Activated T-helper 2 cell treated with anti-CD3 and anti-CD28 coated beads, Interferon-gamma antibody, Interleukin-2, Interleukin-4, amounts not matched to agents 10 μg/mL and 5 μg/mL and 100 μg/mL, durations not matched to agents 14 hours and 24 hours and 36 hours (primary cell): ENCODE data around the gene WFDC10A. TPM values are rescaled to one million over a fixed set of nuclear protein-coding genes. Genes with fewer than 3 reads are reported as not detected.
"Not testable (repeated sequence)": the region's sequence is repeated elsewhere in the genome, so short reads cannot be mapped to it uniquely, and the experiment has no call there.

ENCODE experiments used
- DNase-seq: peaks from one replicate; pipeline ENCODE4 v3.0.0; 2021; ENCODE audit warnings: low spot score
- H3K27ac Mint-ChIP-seq: one replicate; pipeline ENCODE4 v1.8.0; 2021; ENCODE audit warnings: mixed read lengths
- H3K27me3 Mint-ChIP-seq: one replicate; pipeline ENCODE4 v1.8.0; 2021; ENCODE audit warnings: low read depth, mixed read lengths
- H3K36me3 Mint-ChIP-seq: one replicate; pipeline ENCODE4 v1.8.0; 2021; ENCODE audit warnings: low read depth, mixed read lengths
- H3K4me1 Mint-ChIP-seq: one replicate; pipeline ENCODE4 v1.8.0; 2021; ENCODE audit warnings: low read depth, mixed read lengths
- H3K4me3 Mint-ChIP-seq: one replicate; pipeline ENCODE4 v1.8.0; 2021; ENCODE audit warnings: low read depth, mild to moderate bottlenecking, moderate library complexity, mixed read lengths
- H3K9me3 Mint-ChIP-seq: one replicate; pipeline ENCODE4 v1.8.0; 2021; ENCODE audit warnings: mixed read lengths
- intact Hi-C: fragments of 100-400 bp; cut with micrococcal nuclease; formaldehyde crosslinking; loops from one replicate; pipeline ENCODE4 v1.15.1; 2023
- total RNA-seq: library from RNA; stranded (reverse); gene quantifications from 2 replicates; pipeline ENCODE4 v1.2.3, GENCODE V29; 2022

The WFDC10A gene
- total RNA-seq, 1 donor from 2014 or later: not detected

GRCh38 chr20:45617591-45617990 lies 11.9 kb upstream of the WFDC10A start:
- Mint-ChIP-seq H3K4me1 (peaks cover 2% of the 10 kb centered on the region), H3K27ac (no peak overlapping the region), H3K4me3 (no peak overlapping the region), H3K27me3 (peaks cover 10% of the 10 kb centered on the region), H3K9me3 (no peaks in the 10 kb centered on the region), H3K36me3 (no peaks in the 10 kb centered on the region)
- intact Hi-C loops: loop anchor here (10.0 kb wide), 1 partner anchor 1837 kb away; no protein-coding TSS in a partner anchor
- DNase-seq: no peak

- Mint-ChIP-seq H3K27me3 (peaks cover 6% of the 10 kb centered on the region), H3K4me1 (no peaks in the 10 kb centered on the region), H3K27ac (no peak overlapping the region), H3K36me3 (no peaks in the 10 kb centered on the region), H3K9me3 (no peaks in the 10 kb centered on the region), H3K4me3 (no peak overlapping the region)
- DNase-seq: no peak
- intact Hi-C loops: no loop called here
Observed at GRCh38 chr20:45621593-45621992, 7.9 kb upstream of the WFDC10A start.

- H3K4me1 Mint-ChIP-seq: no peaks in the 10 kb centered on the region
- H3K9me3 Mint-ChIP-seq: no peaks in the 10 kb centered on the region
- no peak overlapping the region for H3K27ac Mint-ChIP-seq
- DNase-seq: no peak
- H3K36me3 Mint-ChIP-seq: no peaks in the 10 kb centered on the region
- no peak overlapping the region for H3K4me3 Mint-ChIP-seq
- intact Hi-C loops: no loop called here
- peaks cover 9% of the 10 kb centered on the region for H3K27me3 Mint-ChIP-seq
Observed at GRCh38 chr20:45626540-45626939, 3.0 kb upstream of the WFDC10A start.

- Mint-ChIP-seq H3K27me3 (peaks cover 10% of the 10 kb centered on the region), H3K4me1 (no peaks in the 10 kb centered on the region), H3K36me3 (no peaks in the 10 kb centered on the region)
Observed at GRCh38 chr20:45630371-45630770, 832 bp downstream of the WFDC10A start.

GRCh38 chr20:45631184-45631583 lies 1.6 kb downstream of the WFDC10A start, which contains the start of gene WFDC9:
Gene WFDC9, minus strand, starts transcription at chr20:45631284. Its CDS starts 21,103 bp downstream, at chr20:45610181.
- Mint-ChIP-seq H3K4me3 (no peak within 1 kb of the TSS), H3K27ac (no peak within 1 kb of the TSS), H3K27me3 (peaks cover 10% of the 10 kb centered on the region), H3K36me3 (no peaks in the 10 kb centered on the region), H3K4me1 (no peaks in the 10 kb centered on the region), H3K9me3 (no peaks in the 10 kb centered on the region)
- no peak for DNase-seq
- intact Hi-C loops: no loop called here

More at GRCh38 chr20:45630371-45630770, 832 bp downstream of the WFDC10A start:
- Mint-ChIP-seq H3K4me3 (no peak overlapping the region), H3K27ac (no peak overlapping the region), H3K9me3 (no peaks in the 10 kb centered on the region)
- no peak for DNase-seq
- intact Hi-C loops: no loop called here

GRCh38 chr20:45636513-45636912 lies 7.0 kb downstream of the WFDC10A start:
- Mint-ChIP-seq H3K36me3 (no peaks in the 10 kb centered on the region), H3K27me3 (peaks cover 8% of the 10 kb centered on the region), H3K4me1 (no peaks in the 10 kb centered on the region), H3K9me3 (no peaks in the 10 kb centered on the region), H3K27ac (no peak overlapping the region), H3K4me3 (no peak overlapping the region)
- no peak for DNase-seq
- intact Hi-C loops: no loop called here

- Mint-ChIP-seq H3K27me3 (peaks cover 5% of the 10 kb centered on the region), H3K4me3 (no peak overlapping the region), H3K27ac (no peak overlapping the region), H3K9me3 (no peaks in the 10 kb centered on the region), H3K4me1 (no peaks in the 10 kb centered on the region), H3K36me3 (no peaks in the 10 kb centered on the region)
- DNase-seq: no peak
- intact Hi-C loops: no loop called here
Observed at GRCh38 chr20:45639687-45640086, 10.1 kb downstream of the WFDC10A start.

- H3K36me3 Mint-ChIP-seq, H3K27me3 Mint-ChIP-seq, H3K4me1 Mint-ChIP-seq, intact Hi-C loops, H3K27ac Mint-ChIP-seq, H3K4me3 Mint-ChIP-seq, DNase-seq, H3K9me3 Mint-ChIP-seq: not testable (repeated sequence)
Observed at GRCh38 chr20:45641076-45641475, 11.5 kb downstream of the WFDC10A start.

GRCh38 chr20:45645869-45646268 lies 16.3 kb downstream of the WFDC10A start:
- DNase-seq, H3K27ac Mint-ChIP-seq, H3K36me3 Mint-ChIP-seq, H3K4me1 Mint-ChIP-seq, intact Hi-C loops, H3K4me3 Mint-ChIP-seq, H3K9me3 Mint-ChIP-seq, H3K27me3 Mint-ChIP-seq: not testable (repeated sequence)

GRCh38 chr20:45646875-45647274 lies 17.3 kb downstream of the WFDC10A start:
- no peaks in the 10 kb centered on the region for H3K27me3 Mint-ChIP-seq
- no peaks in the 10 kb centered on the region for H3K4me1 Mint-ChIP-seq
- intact Hi-C loops: no loop called here
- H3K27ac Mint-ChIP-seq: no peak overlapping the region
- H3K9me3 Mint-ChIP-seq: no peaks in the 10 kb centered on the region
- no peak overlapping the region for H3K4me3 Mint-ChIP-seq
- no peaks in the 10 kb centered on the region for H3K36me3 Mint-ChIP-seq
- no peak for DNase-seq

GRCh38 chr20:45647441-45648050 lies 18.0 kb downstream of the WFDC10A start:
- no peaks in the 10 kb centered on the region for H3K36me3 Mint-ChIP-seq
- no peak for DNase-seq
- H3K27ac Mint-ChIP-seq: no peak overlapping the region
- intact Hi-C loops: no loop called here
- no peak overlapping the region for H3K4me3 Mint-ChIP-seq
- H3K27me3 Mint-ChIP-seq: no peaks in the 10 kb centered on the region
- no peaks in the 10 kb centered on the region for H3K4me1 Mint-ChIP-seq
- H3K9me3 Mint-ChIP-seq: no peaks in the 10 kb centered on the region

- Mint-ChIP-seq H3K4me1 (no peaks in the 10 kb centered on the region), H3K27me3 (peaks cover 4% of the 10 kb centered on the region), H3K27ac (no peak overlapping the region), H3K9me3 (no peaks in the 10 kb centered on the region), H3K36me3 (no peaks in the 10 kb centered on the region), H3K4me3 (no peak overlapping the region)
- intact Hi-C loops: no loop called here
- DNase-seq: no peak
Observed at GRCh38 chr20:45649312-45649863, 19.8 kb downstream of the WFDC10A start.

- H3K4me3 Mint-ChIP-seq, H3K9me3 Mint-ChIP-seq, intact Hi-C loops, DNase-seq, H3K36me3 Mint-ChIP-seq, H3K27me3 Mint-ChIP-seq, H3K27ac Mint-ChIP-seq, H3K4me1 Mint-ChIP-seq: not testable (repeated sequence)
Observed at GRCh38 chr20:45651726-45652125, 22.2 kb downstream of the WFDC10A start.
